Stimulated activated CD4-positive, alpha-beta T cell treated with anti-CD3 and anti-CD28 coated beads, Interleukin-4, amount 100 ng/mL, for 48 hours (primary cell): ENCODE data around the gene TWF2.

ENCODE experiments used
- DNase-seq, 2 donors: peaks; one replicate each; pipeline ENCODE4 v3.0.0-alpha.2; 2020; ENCODE audit warnings: low read depth in 2 of 2

TWF2 gene

DNA sequence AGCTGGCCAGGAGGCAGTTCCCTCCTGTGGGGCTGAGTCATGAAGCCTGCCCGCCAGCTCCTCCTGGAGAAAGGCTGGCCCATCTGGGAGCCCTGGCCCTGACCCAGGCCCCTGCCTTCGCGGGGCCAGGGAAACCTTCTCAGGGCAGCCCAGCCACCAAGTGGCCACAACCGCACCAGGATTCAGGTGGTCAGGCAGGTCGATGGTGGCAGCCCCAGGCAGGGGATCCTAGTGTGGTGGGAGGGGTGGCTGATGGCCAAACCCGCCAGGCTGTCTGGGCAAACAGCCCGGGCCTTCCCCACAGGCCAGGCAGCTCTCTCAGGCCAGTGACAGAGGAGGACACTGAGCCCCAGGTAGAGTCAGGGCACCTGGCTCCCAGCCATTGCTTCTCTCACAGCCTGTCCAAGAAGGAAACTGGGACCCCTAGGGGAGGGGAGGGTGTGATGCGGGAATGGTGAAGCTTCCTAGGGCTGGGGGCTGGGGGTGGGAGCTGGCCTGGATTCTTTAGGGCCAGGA, 1.2 kb downstream of the TWF2 start:
- no peak for DNase-seq

DNA sequence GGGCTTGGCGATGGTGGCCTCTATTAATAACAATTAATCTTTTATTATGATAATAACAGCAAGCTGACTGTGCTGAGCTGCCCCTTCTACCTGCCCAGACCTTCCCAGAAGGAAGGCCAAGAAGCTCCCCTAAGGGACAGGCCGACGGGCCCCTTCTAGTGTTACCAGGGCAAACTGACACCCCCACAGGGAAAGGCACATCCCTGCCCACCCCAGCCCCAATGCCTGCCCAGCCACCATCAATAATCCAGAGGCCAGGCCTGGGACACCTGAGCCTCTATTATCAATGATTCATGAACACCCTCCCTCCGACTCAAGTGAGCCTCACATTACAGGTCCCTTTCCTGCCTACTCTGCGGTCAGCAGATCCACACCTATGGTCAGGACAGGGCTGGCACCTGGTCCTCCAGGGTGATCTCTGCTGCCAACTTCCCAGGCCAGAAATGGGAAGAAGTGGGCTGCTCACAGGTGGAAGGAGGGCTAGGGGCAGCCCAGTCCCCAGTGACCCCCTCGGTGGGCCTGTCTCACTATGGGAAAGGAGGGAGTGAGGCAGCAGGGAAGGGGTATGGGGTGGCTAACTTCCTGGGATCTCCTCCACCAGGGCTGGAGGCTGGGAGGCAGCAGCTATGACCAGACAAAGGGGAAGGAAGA, 1.8 kb downstream of the TWF2 start:
- no peak for DNase-seq

DNA sequence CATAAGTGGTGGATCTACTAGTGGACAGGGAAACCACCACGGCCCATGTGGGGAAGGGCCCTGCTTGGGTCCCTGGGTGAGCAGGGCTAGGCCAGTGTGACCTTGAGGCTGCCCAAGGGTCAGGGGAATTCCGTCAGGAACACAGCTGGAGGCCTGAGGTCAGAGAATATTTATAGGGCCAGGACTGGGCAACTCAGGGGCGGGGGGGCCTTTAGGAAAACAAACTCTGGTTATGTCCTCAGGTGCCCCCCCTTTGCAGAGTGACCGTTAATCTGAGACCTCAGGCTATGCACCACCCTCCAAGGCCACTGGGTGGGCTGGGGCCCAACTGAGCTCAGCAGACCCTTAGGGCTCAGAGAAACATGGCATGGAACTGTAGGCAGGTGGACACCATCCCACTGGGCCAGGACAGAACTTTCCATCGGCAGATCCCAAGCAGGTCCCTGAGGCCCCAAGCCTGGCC, 2.5 kb downstream of the TWF2 start:
- DNase-seq, result no peak

DNA sequence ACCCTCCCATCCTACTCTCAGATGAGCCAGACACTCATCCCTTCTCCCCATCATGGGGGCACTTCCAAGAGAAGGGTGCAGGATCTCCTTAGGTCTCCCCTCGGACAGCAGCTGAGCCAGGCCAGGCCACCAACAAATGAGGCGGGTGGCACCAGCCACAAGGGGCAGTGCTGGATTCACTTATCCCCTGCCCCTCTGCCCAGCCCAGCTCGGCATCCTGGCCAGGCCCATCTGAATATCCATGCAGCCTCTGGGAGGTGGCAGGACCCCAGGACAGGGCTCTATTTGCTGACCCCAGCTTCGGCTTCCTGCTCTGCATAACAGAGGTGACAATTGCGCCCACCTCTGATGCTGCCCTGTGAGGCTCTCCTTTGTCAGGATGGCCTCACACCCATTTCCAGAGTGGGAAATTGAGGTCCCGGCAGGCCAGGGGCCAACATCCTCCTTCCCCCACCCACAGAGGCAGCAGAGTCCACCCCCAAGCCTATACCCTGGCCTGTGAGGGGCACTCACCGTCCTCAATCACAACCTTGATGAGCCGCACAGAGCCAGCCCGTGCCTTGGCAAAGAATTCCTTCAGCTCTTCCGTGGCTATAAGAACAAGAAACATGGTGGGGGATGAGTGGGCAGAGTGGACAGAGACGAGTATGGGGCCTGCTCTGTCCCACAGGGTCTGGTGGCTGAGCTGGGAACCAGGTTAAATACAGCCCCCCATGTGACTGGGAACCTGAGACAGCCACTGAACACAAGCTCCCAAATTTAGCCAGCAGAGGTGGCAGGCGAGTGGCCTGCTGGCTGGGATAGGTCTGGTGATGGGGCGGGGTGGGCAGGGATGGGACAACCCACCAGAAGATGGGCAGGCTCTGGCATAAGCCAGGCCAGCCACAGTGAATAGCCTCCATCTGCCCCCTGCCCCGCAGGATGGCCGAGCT, 4.2 kb downstream of the TWF2 start:
- no peak for DNase-seq

DNA sequence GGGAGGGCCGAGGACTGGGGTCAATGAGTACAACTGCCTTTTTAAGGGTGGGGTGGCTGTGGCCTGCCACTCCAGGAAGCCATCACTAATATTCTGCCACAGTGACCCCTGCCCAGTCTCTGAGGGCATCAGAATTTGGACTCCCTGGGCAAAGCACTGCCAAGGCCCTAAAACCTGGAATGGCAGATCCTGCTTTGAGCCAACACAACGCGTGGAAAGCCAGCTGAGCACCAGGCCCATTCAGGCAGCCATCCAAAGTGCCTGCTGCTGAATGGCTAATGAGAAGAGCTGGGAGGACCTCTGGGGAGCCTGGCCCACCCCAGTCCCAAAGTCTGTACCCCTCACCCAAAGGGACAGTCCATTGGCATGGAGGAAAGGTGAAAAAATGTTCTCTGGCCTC, 5.0 kb downstream of the TWF2 start:
- DNase-seq, result no peak

DNA sequence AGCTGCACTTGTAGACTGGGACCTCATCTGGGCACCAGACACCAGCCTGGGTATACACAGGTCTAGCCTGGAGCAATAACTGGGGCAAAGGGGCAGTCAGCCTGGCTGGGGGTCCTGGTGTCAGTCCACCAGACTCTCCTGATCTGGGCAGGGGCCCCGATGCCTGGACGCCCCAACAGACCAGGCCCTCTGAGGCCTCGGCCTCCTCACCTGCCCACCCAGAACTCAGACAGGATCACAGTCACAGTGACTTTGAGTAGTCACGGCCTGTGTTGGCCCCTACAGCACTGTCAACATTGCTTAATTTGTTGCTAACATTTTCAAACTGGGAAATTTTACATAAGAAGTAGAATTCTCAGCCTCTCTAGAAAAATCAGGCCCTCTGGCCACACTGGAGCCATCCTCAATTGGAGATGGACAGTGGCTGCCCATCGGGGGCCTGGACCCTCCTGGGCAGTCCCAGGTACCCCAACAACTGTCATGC, 5.8 kb downstream of the TWF2 start:
- DNase-seq, result no peak

DNA sequence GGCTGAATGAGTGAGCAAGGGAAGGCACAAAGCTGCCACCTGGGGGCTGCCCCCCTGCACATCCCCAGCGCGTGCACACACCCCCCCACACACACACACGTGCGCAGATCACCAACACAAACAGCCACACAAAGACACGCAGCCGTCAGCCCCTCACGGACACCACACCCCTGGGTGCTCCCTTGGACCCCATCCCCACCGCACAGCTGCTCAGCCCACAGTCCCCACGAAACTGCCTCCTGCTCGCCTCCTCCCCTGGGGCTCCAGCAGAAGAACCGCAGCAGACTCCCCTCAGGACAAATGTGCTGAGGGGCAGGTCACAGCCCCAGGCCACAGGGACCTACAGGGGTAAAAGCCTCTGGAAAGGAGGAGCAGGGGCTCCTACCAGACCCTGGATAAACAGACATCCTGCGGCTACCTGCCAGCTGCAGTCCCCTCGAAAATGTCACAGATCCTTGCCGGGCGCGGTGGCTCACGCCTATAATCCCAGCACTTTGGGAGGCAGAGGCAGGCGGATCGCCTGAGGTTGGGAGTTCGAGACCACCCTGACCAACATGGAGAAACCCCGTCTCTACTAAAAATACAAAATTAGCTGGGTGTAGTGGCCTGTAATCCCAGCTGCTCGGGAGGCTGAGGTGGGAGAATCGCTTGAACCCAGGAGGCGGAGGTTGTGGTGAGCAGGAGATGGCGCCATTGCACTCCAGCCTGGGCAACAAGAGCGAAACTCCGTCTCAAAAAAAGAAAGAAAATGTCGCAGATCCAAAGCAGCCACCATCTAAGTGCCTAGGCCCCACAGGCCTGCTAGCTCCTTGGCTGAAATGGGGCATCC, 6.5 kb downstream of the TWF2 start:
- DNase-seq, result no peak

DNA sequence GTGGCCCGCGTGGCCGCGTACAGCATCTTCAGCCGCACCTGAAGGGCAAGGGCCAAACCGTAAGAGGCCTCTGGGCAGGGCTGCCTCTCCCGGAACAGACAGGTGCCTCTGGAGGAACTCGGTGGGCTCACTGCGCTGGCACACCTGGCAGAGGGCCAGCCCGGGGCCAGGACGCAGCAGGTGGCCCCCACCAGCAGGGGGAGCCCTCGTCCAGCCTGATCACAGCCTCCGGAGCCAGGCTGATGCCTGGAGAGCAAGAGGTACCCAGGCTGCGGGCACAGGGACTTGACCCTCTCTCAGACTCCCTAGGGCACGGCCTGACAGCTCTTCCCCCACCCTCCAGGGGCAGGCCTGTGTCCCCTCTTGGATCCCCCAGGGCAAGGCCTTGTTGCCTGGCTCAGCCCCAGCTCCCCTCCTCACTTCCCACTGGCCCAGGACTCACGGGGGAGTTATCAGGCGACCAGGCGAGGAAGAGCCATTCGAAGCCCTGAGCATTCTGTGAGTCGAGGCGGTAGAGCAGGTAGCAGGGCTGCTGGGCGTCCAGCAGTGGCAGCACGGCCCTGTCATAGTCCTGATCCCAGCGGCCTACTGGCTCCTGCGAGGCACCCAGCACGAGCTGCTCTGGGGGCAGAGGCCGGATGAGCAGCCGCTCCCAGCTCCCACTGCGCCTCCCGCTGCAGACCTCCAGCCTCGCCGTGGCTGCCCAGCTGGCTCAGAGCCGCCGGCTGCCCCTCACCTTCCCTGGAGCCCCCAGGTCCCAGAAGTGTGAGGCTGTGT, 7.3 kb downstream of the TWF2 start:
- peak; percentile 84 to 91 for DNase-seq

DNA sequence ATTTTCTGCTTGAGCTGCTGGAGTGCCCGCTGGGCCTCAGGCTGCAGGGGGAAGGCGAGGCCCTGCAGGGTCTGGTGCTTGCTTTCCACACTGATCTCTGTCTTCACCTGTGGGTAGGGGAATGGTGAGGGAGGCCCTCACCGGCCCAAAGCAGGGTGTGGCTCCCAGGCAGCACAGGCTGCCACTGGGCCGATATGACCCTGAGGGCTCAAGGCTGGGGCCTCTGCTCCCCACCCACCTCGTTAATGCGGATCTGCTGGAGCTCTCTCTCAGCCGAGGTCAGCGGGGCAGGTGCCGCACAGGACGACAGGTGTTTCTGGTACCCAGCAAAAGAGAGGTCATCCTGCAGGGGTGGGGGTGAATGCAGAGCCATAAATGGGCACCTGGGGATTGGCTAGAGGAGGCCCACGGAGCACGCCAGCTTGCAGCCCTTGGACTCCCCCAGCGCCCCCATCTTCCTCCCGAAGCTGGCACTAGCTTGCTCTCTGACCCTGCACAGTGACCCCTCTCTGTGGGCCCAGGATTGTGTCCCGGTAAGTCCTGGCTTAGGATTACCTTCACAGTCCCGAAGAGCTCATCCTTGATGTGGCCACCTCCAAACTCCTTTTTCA, 8.0 kb downstream of the TWF2 start:
- DNase-seq, result no peak

DNA sequence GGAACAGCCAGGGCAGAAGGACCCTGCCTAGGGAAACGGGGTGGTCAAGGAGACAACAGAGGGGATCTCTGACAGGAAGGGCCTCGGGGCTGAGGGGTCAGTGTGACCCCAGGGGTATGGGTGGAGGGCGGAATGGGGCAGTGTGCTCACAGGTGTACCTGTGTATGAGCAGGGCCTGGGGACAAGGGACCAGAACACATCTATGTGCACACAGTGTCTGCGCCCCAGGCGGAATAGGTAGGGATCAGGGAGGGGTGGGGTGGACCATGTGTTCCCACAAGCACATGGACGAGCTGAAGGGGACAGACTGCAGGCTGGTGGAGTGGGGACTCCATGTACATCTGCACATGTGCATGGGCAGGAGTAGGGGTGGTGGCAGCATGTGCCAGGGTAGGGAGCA, 8.5 kb downstream of the TWF2 start:
- DNase-seq, result no peak

DNA sequence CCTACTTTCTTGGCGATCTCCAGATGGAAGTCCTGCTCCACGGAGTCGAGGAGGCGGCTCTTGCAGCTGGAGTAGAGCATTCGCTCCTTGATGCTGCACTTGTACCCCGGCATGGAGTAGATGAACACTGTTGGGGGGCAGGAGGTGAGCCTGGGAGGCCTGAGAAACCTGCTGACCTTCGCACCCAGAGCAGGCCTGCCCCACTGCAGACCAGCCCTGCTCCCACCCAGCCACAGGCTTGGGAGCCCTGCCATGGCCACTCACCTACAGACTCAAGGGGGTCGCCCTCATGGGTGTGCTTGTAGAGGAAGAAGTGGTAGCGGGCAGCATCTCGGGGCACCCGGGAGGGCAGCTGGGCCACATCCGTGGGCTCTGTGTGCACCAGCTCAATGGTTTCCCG, 9.3 kb downstream of the TWF2 start:
- DNase-seq, result no peak

DNA sequence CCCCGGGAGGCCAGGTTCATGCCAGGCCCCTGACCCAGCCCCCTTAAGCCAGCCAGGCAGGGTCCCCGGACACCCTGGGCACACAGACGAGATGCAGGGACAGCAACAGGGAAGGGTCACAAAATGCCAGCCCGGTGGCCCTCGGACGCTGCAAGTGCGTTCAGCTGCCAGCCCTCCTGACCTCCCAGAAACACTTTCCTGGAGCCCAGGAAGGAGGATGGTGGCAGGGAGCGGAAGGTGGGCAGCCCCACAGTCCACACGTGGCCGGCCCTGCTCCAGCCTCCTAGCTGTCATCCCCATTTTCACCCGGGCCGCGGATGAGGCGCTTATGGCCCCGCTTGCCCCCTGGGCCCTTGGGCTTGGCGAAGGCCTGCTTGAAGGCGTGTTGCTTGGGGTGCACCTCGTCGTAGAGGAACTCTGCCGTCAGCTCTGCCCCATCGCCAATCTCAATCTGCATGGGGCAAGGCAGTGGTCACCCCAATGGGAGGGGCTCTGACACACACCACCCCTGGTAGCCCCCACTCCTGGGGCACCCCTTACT, 10.1 kb downstream of the TWF2 start:
- DNase-seq, result no peak

DNA sequence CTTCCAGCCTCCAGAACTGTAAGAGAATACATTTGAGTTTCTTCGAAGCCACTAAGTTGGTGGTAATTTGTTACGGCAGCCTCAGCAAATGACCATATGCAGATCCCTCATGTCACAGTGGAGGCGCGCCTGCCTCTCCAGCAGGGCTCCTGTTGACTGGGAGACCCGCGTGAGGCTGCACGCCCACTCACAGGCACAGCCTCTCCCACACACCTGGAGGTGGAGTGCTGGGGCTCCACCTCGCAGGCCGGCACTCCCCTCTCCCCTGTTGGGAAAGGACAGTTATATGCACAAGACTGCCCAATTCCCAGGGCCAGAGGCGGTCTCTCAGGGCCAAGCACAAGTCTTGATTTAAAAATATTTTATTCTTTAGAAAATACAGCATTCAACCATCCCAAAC, 10.7 kb downstream of the TWF2 start:
- DNase-seq, result no peak

DNA sequence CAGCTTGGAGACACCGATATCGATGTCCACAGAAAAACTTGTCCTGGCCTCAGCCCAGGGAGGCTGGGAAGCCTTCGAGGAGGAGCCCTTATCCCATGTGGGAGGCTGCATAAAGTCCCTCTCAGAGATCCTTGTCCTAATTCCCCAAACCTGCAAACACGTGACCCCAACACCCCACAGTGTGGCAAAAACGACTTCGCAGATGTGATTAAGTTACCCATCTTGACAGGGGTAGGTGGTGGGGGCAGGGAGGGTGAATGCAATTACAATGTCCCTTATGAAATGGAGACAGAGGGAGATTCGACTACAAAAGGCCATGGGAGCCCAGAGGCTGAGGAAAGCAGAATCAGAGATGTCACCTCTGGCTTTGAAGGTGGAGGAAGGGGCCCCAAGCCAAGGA, 11.2 kb downstream of the TWF2 start:
- no peak for DNase-seq

DNA sequence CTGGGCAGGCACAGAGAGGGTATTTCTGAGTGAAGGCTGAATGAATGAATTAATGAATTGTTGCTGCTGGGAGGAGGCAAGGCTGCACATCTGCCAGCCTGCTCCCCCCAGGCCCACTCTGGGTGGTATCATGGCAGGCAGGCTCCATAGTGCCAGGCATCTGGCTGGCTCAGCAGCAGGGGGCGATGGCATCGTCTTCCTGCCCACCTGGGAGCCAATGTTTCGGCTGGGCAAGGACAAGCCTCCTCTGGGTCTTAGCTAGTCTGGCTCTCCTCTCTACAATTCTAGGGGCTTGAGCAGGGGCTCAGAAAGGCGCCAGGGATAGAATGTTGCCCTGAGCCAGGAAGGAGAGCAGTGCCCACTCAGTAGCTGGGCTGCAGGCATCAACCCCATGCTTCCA, 11.8 kb downstream of the TWF2 start:
- no peak for DNase-seq

DNA sequence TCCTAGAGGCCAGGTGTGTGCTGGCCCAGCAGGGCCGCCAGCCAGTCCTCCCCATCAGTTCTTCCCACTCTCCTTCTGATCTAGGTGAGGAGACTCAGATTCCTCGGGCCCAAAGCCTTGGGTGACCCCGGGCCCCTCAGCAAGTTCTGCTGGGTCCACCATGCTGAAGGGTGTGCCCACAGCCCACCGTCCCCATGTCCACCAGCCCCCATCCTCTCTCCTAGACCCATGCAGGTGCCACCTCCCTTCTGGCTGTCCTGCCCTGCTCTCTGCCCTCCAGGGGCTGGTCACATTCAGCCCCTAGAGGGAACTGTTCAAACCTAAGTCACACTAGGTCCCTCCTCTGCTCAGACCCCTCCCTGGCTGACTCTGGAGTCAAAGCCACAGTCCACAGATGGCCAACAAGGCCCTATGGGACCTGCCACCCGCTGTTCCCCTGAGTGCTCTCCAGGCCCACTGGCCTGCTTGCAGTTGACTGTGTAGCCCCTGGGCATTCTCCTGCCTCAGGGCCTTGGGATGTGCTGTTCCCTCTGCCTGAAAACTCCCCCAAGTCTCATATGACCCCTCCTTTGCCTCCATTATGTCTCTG, 12.6 kb downstream of the TWF2 start:
- DNase-seq, result no peak

DNA sequence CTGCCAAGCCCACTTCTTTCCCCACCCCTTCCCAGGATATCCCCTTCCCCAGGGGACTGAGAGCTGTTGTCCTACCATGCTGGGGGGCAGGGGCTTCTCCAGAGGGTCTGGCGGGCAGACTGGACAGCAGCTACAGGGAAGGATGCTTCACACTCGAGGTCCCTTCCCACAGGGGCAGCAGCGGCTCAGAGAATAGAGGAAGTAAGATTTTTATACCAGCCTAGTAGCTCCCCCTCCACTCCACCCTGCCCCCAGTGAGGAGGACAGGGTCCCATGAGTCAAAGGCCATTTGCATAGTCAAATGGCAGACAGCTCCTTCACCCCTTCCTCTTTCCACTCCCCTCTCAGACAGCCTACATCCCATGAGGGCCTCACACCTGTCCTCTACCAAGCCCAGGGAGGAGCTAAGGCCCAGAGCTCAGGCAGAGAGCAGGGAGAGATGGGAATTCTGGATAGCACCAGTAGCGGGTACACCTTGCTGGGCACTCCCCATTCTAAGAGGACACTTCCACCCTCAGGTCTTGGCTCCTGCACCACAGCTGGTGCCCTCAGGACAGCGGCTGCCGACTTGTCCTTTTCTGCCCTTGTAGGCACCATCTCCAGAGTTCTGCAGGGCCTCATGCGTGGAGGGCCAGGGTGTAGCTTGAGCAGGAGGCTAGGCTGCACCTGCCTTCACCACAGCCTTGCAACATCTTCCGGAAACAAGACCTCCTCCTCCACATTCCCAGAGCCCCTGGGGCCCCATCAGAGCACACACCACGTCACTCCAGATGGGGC, 13.3 kb downstream of the TWF2 start, which contains the start of gene TLR9:
TLR9 (minus strand) TSS at position 194 of the 777 bp plus-strand sequence; CDS start at position 78, 116 bp downstream.
- DNase-seq, result no peak

DNA sequence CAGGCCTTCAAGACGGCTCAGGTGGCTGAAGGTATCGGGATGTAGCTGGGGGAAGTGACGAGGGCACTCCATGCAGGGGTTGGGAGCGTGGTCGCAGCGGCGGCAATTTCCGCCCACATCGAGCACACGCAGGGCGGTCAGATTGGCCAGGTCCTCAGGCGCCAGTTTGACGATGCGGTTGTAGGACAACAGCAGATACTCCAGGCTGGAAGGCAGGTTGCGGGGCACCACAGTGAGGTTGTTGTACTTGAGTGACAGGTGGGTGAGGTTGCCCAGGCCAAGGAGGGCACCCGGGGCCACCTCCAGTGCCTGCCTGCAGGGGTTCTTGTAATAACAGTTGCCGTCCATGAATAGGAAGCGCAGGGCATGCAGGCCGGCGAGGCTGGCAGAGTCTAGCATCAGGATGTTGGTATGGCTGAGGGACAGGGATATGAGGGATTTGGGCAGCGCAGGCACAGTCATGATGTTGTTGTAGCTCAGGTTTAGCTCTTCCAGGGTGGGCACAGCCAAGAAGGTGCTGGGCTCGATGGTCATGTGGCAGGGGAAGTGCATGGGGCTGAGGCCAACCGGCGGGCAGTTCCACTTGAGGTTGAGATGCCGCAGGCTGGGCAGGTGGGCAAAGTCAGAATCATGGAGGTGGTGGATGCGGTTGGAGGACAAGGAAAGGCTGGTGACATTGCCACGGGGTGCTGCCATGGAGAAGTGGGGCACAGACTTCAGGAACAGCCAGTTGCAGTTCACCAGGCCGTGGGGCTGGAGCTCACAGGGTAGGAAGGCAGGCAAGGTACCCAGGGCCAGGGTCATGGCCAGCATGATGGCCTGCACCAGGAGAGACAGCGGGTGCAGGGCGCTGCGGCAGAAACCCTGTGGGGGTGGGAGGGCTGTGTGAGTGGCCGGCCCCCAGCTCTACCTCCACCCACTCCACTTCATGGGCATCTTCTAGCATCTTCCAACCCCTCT, 15.2 kb downstream of the TWF2 start:
- DNase-seq, result no peak
